ENCODE data around the gene CLDN22. TPM values are rescaled to one million over a fixed set of nuclear protein-coding genes. Genes with fewer than 3 reads are reported as not detected.

CLDN22 gene
- total RNA-seq, result not detected in 2 replicates

GRCh38 chr4:183320211-183321059 is at the start of gene CLDN22:
Gene CLDN22, minus strand, starts transcription at chr4:183320276. Its CDS starts 58 bp downstream, at chr4:183320218.

GRCh38 chr4:183322326-183322725 is 2.2 kb upstream of the CLDN22 start, which contains the start of gene CLDN24:
Gene CLDN24, minus strand, starts transcription at chr4:183322426. Its CDS starts 0 bp downstream, at chr4:183322426.

Other genes with a start within 250 kb of the CLDN22 start
- gene WWC2, start 221.0 kb downstream of the CLDN22 start, total RNA-seq, result 16.8 and 24.0 TPM in 2 replicates
- not detected in 2 replicates for gene CLDN24, start 2.1 kb upstream of the CLDN22 start, total RNA-seq
- 8.5 and 8.9 TPM in 2 replicates for gene CDKN2AIP, start 124.4 kb upstream of the CLDN22 start, total RNA-seq
- 6.3 and 11.0 TPM in 2 replicates for gene ING2, start 184.8 kb upstream of the CLDN22 start, total RNA-seq